Inferior parietal cortex (tissue), 1 donor: ENCODE results near the gene AP2B1.
"Not testable (repeated sequence)": the region's sequence is repeated elsewhere in the genome, so short reads cannot be mapped to it uniquely, and the experiment has no call there.

Source experiments
- DNase-seq: peaks from one replicate; pipeline ENCODE4 v3.0.0-alpha.2; 2016; ENCODE audit errors: extremely low spot score

The AP2B1 gene

DNA sequence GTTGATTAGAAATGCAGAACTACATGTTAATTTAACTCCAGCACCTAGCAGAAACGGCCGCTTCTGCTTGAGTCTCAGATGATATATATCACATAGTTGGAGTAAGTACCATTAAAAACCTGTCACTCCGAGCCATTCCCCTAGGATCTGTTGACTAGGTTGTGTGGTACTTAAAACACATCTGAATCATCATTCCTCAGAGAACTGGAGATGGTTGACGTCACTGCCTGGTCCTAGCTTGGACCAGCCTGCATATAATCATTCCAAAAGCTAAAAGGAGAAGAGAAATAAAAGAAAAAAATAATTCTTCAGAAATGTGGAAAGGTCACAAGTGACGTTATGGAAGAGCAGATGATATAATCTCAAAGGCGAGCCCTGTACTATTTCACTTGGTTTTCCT, 113.0 kb downstream of the AP2B1 start:
- no peak for DNase-seq

DNA sequence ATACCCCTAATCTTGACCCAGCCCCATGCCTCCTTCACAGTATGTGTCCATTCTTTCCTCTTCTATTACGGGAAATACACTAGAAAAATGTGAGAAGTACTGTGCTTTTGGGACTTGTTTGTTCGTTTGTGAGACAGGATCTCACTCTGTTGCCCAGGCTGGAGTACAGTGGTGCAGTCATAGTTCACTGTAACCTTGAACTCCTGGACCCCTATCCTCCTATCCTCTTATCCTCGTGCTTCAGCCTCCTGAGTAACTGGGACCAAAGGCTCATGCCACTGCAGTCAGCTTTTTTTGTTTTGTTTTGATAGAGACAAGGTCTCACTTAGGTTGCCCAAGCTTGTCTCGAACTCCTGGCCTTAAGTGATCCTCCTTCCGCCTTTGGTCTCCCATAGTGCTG, 114.4 kb downstream of the AP2B1 start:
- DNase-seq = no peak

DNA sequence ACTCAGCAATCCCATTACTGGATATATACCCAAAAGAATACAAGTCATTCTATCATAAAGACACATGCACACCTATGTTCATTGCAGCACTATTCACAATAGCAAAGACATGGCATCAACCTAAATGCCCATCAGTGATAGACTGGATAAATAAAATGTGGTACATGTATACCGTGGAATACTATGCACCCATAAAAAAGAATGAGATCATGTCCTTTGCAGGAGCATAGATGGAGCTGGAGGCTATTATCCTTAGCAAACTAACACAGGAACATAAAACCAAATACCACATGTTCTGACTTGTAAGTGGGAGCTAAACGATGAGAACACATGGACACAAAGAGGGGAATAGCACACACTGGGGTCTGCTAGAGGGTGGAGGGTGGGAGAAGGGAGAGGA, 116.2 kb downstream of the AP2B1 start:
- not testable (repeated sequence) for DNase-seq

DNA sequence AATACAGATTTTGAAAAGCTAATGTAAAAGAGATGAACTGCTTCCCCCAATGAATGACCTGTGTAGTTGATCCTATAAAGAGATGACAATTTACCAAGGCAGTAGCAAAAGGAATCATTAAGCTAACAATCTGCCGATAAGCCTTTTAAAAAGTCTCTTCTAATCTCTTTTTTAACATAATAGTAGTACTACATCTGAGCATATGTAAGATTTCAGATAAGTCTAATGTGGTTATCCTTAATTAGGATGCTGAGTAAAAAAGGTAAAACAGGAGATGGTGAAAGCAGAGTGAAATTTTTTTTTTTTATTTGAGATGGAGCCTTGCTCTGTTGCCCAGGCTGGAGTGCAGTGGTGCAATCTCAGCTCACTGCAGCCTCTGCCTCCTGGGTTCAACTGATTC, 118.1 kb downstream of the AP2B1 start:
- no peak for DNase-seq

DNA sequence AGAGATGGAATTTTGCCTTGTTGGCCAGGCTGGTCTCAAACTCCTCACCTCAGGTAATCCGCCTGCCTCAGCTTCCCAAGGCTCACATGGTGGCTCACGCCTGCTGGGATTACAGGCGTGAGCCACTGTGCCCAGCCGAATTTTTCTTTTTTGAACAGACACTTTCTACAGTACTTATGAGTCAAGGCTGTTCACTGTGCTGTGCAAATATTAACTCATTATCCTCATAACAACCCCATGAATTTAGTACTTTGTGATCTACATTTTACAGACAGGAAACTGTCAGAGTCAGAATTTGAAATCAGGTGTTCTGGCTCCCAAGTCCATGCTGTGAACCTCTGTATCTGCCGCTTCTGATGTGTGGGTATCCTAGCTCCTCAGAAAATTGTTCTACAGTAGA, 118.6 kb downstream of the AP2B1 start:
- no peak for DNase-seq

DNA sequence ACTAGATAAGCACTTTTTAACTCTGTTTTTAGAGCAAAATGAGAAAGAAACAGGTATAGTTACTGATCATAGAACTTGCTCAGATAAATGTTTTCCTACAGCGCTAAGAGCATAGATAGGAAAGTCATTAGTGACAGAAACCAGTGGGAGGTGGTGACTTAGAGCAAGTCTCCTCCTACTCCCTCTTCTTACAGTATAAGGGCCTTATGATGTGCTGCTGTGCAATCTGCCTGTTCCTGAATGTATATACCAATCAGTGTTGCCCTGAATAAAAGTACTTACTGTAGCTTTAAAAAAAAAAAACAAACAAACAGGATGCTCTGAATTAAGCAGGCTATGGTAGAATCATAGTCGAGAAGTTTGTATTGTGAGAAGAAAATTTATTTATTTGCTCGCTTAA, 121.0 kb downstream of the AP2B1 start:
- DNase-seq = no peak

DNA sequence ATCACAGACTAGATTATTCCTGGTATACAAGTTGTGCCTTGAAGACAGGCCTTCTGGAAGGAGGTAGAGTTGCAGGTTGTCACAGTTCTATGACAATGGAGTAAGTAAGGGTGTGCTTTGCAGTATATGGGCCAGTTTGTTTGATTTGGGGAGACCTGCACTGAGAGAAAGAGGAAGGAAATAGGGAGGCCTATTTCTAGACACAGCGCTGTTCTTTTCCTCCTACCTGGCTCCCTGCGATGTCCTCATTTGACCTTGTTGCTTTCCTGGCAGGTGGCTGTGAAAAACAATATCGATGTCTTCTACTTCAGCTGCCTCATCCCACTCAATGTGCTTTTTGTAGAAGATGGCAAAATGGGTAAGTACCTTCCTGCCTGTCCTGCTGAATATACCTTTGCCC, 121.8 kb downstream of the AP2B1 start:
- no peak for DNase-seq

DNA sequence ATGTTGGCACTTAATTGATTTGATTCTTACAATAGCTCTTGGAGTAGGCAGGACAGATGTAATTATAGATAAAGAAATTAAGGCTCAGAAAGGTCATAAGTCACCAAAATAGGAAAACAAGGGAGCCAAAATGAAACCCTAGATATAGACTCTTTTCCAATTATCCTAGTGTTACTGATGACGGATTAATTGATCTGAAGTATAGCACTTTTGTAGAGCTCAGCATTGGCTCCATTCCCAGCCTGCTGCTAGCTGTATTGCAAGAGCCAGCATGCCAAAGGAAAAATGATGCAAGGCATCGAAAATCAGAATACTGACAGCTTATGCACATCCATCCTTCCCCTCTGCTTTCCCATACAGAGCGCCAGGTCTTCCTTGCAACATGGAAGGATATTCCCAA, 122.8 kb downstream of the AP2B1 start:
- no peak for DNase-seq

DNA sequence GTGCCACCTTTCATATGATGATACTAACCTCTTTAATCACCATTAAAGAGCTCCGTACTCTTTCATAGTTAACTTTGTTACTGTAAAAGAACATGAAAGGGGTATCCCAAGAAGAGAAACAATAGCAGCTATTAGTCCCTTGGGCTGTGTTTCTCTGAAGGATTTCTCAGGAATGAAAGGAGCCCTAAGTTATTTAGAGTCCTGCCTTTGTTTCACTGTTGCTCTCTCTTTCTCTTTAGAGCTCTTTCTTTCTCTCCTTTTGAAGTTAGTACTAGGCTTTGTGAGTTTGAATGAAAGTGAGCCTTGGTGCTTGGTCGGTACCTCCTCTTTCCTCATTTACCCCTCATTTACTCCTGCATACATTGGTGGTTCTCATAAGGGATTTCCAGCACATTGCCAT, 123.8 kb downstream of the AP2B1 start:
- DNase-seq = no peak

DNA sequence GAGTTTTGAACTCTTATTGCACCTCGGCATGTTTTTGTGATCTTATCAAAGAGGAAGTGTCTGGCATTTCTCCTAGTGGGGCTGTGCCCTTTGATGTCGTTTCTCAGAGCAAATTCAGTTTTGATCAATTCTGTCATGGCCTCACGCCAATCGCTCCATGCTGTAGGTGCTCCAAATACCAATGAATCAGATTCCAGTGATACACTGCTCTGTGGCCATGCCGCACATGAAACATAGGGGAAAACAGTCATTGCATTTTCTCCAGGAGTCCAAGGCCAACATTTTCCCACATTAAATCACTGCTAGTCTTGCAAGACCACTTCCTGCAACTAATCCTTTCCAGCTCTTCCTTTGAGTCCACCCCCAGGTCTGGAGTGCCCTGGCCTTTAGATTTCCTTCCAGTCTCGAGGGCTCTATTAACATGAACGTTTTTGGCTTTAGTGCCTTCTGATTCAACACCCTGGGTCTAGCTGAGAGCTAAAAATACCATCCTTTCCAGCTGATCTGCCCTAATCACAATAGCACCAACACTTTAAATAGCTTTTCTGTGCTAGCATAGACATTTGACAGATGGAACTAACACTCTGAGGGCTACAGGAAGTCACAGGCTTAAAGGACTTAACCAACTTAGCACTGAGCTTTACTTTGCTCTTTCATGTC, 126.1 kb downstream of the AP2B1 start:
- no peak for DNase-seq

DNA sequence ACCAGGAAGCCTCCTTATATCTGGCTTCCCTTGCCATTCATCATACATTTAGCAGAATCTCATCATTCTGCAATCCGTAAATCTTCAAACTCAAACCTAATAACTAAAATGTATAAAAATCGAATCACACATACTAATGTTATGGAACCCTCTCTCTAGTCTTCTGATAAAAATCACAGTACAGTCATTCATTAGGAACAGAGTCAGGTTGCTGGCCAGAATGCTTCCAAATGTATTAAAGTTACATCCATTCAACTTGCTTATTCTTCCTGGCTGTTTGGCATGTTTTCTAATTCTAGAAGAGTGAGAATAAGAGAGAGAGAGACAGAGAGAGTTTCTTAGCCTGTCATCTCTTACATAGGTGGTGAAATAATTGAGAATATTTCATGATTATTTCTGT, 127.9 kb downstream of the AP2B1 start:
- DNase-seq = no peak

DNA sequence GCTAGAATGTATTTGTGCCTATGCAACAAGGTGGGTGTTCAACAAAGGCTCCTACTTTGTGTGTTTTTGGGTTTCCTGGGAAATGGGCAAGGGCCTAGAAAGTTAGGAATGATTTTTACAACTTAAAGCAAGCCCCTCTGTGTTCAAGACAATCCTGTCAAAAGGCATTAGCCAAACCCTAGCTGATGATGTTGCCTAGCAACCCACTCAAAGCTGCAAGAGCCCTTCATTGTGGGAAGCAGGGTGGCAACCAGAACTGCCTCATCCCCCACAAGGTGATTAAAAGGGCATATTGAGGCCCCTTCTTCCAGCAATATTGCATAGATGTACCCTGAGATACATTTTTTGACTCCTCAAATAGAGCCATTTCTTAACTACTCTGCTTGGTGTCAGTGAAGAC, 128.3 kb downstream of the AP2B1 start:
- DNase-seq = no peak

DNA sequence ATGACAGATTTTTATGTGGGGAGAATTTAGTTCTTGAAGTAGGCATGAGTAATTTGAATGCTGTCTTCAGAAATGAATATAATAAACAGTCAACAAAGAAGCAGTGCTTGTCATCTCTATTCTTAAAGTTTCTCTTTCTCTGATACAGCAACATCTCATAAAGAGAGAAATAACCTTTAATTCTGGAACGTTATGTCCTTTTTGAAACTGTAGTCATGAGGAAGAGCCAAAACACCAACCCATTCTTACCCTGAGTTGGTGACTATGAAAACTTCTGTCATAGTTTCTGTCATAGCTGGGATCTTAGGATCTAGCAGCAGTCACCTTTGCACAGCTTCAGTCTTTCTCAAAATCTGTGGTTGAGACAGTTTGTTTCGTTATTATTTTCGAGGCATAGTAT, 129.1 kb downstream of the AP2B1 start:
- no peak for DNase-seq

DNA sequence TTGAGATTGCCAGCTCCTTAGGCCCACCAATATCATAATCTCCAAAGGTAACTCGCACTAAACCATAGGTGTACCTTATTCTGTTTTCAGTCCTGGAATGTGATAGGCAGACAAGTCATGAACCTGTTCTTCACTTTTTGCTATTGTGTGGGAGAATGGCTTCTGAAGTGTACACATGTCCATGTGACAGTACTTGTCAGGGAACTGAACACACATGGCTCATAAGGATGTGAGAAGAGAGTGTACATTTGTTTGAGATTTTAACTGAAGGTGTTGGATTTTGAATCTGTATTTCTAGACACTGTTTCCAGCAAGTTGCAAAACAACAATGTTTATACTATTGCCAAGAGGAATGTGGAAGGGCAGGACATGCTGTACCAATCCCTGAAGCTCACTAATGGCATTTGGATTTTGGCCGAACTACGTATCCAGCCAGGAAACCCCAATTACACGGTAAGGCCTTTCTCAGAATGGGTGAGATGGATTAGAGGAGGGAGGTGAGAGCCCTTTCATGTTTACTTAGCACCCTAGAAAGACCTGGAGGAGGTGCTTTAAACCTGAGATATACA, 129.9 kb downstream of the AP2B1 start:
- no peak for DNase-seq

DNA sequence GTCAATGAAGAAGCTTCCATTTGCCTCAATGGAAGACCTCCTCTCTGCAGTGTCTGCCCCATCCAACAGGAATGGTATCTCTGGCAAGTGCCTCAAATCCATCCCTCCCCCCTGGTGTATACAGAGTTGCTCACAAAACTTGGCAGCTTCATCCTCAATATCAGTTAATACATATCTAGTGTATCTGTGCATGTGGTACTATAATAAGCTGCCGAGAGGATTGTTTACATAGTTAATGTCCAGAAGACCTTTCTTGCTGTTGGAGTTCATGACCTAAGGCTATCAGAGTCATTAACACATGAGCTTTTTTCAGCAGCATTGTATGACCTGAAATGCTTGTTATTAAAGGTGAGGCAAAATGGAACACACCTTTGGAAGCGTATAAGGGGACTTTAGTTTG, 130.4 kb downstream of the AP2B1 start:
- DNase-seq = no peak

DNA sequence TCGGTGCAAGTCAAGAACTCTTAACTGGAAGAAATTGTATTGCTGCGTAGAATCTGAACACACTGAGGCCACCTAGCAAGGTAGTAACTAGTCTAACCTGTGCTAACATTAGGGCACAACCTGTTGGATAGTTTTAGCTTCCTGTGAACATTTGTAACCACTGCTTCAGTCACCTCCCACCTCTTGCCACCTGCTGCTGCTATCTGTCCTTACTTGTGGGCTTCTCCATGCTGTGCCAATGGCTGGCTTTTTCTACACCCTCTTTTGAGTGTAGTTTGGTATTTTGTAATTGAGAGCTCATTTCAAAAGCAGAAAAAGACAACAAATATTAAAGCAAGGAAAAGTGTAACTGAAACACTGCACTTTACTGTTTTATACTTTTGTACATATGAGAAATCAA, 136.6 kb downstream of the AP2B1 start:
- DNase-seq = no peak

DNA sequence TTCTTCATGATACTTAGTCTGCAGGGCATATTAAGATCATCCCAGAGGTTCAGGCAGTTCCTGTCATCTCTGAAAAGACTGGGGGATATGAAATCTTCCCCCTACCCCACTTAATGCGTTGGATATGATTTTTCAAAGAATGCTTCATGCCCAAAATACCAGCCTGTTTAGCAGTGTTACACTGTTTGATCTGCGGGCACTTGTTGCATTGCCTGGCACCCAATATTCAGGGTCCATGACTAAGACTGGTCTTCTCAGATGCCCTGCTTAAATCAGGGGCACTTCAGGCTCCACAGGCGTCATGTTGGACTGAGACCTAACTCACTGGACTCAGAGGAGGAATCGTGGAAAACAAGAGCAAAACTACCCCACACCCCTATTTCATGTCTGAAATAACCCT, 137.9 kb downstream of the AP2B1 start:
- no peak for DNase-seq

DNA sequence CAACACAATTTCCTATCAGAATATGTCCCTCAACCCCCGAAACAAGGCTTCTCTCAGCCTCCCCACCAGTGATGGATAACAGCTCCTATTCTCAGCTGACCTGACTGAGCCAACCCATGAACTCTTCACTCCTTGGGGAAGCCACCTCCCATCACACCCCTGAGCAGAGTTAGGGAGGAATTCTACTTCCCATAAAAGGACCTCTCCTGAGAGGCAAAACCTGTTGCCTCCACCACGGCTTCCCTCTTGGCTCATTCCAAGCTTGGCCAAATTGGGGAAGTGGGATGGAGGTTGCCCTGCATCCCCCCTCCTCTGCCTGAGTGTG, 138.6 kb downstream of the AP2B1 start:
- DNase-seq = no peak

DNA sequence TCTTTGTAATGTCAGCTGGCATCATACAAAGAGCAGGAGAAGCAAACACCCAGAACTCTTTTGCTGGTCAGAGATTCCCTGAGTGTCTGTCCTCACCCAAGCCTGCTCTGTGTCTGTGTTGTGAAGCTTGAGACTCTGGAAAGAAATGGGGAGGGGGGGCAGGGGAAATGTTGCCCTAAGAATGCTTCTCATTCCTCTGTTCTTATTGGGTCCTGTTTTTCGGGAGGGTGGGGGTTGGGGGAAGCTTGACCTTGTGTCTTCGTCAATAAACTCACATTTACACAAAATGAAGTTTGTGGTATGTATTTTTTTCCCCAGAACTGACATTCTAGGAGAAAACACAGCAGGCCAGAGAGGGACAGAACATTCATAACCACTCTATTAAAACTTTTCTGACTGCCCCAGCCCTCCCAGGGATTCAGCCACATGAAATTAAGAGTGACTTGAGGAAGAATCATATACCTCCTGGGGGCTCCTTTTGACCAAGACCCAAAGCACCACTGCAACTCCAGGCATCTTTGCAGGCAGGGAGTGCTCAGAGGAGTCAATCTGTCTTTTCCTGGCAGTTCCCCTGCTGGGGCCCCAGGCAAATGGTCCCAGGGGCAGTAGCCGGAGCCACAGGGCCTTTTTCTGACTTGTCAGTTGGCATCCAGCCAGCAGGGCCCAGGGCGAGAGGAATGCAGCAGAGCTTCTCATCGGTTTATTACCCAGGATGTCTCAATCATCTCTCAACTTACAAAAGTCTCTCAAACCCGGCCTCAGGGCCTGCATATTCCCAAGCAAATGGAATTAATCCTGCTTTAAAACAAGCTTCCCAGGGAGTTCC, 139.2 kb downstream of the AP2B1 start:
- DNase-seq = no peak

DNA sequence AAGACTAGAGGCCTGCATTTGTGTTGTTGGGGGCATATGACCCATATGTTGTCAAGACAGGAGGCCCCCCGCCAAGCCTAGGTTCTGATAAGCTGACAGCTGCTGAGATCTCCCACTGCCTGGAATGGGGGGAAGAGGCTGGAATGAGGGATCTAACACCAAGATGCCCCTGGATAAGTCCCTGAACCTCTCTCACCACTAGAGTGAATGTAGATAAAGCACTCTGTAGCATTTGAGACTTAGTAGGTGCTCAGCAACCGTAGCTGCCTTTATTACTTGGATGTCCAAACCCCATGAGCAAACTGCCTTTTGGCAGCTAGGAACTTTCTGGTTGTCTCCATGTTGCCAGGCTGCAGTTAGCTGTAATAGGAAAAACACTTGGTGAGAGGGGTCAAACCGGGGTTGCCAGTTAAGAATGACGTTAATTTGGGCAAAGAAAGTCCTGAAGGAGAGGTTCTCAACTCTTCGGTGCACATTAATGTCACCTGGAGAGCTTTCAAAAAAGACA, 139.9 kb downstream of the AP2B1 start:
- no peak for DNase-seq

DNA sequence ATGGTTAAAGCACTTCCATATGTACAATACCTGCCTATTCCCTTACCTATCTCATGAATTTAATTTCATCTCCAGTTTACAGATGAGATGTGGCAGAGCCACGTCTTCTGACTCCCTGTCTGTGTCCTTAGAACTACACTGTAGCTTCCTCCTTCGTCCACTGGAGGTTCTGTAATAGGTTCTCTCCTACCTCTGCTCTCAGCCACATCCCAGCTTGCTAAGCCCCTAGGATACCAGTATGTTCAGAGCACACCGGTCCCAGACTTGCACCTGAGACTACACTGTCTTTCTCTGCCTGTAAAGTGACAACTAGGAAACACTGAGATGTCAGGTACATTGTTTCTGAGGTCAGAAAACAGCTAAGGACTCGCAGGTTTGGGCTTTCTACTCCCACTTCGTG, 140.5 kb downstream of the AP2B1 start:
- no peak for DNase-seq

DNA sequence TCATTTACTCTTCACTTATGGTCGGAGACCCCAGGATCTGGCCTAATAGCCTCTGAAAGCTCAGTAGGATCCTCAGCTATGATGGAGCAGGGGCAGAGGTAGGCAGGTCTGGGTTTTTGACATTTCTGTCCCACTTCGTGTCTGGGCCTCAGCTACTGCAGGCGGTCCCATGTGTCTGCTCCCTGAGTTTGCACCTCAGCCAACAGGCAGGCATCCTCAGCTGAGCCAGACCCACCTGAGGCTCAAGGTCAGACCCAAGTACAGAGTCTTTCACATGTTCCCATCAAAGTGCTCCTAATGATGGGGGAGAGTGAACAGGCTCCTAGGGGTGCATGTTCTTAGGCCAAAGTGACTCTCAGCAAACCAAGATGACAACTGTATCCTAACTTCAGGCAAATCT, 141.4 kb downstream of the AP2B1 start:
- no peak for DNase-seq

DNA sequence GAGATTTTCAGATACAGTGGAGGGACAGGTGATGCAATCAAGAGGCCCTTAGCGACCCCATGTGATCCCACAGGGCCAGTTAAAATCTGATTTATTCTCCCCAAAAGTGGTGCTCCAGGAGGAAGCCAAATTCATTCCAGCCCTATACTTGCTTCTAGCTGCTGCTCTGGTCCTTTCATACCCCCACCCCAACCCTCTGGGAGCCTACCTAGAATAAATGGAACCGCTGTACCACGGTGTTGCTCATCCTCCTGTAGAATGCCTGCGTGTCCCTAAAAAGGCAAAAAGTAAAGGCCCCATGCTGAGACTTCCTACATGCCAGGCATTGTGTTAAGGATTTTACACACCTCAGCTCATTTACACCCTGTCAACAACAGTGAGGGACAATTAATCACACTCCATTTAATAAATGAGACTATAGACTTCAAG, 142.3 kb downstream of the AP2B1 start:
- DNase-seq = no peak
